ENCODE measurements around the gene PHLDA2. TPM values are rescaled to one million over a fixed set of nuclear protein-coding genes. Genes with fewer than 3 reads are reported as not detected.
"Not testable (repeated sequence)": the region's sequence is repeated elsewhere in the genome, so short reads cannot be mapped to it uniquely, and the experiment has no call there.

The PHLDA2 gene
- total and polyA plus RNA-seq, 2 experiments from 2014 or later, result 3.8 to 16.5 TPM

GRCh38 chr11:2908130-2908529 lies 21.1 kb downstream of the PHLDA2 start:
- ATAC-seq, result no peak
- Histone ChIP-seq H3K27ac (ENCODE audit: low read depth) (no peak overlapping the region), H4K20me1 (replicated peaks; ENCODE audit: insufficient read depth) (no peaks in the 10 kb centered on the region), H3K9me2 (ENCODE audit: insufficient read depth) (no peaks in the 10 kb centered on the region), H2AFZ (no peak overlapping the region), H3K79me2 (replicated peaks; ENCODE audit: insufficient read depth) (no peaks in the 10 kb centered on the region), H3K36me3 (ENCODE audit: insufficient read depth) (no peaks in the 10 kb centered on the region), H3F3A (replicated peaks; ENCODE audit: low read depth) (0 out of 2 replicates have a peak, but pooled peaks cover 3% of the 10 kb centered on the region), H3K4me2 (no peak overlapping the region), H3K4me3 (no peak overlapping the region), H3K4me1 (ENCODE audit: insufficient read depth) (no peaks in the 10 kb centered on the region; the same call in 1 of the 2 replicates), H3K27me3 (ENCODE audit: insufficient read depth) (no peaks in the 10 kb centered on the region)
- H3K27ac Mint-ChIP-seq, result no peak overlapping the region
- H3K9me3 Mint-ChIP-seq, result peaks cover 14% of the 10 kb centered on the region; the same call in 2 of the 3 replicates
- peaks cover 15% of the 10 kb centered on the region for H3K27me3 Mint-ChIP-seq (ENCODE audit: insufficient read depth, low read depth, poor library complexity)
- H3K4me1 Mint-ChIP-seq, result peaks cover 15% of the 10 kb centered on the region
- H3K36me3 Mint-ChIP-seq (ENCODE audit: low read depth), result peaks cover 16% of the 10 kb centered on the region
- TF ChIP-seq ZNF462 (CRISPR knock-in tag; IDR thresholded peaks at IDR 0.05), result no peak
- TF ChIP-seq STAT1 (IDR thresholded peaks at IDR 0.05; ENCODE audit: unreplicated experiment), result no peak
- no peak for TF ChIP-seq ZNF114 (CRISPR knock-in tag; IDR thresholded peaks at IDR 0.05)
- TF ChIP-seq POLR2AphosphoS5 (IDR thresholded peaks at IDR 0.05; ENCODE audit: low read depth), result no peak
- TF ChIP-seq NANOG (IDR thresholded peaks at IDR 0.05; ENCODE audit: borderline replicate concordance), result no peak
- no peak for TF ChIP-seq EZH2phosphoT487 (IDR thresholded peaks at IDR 0.05; ENCODE audit: unreplicated experiment)
- no peak for TF ChIP-seq EZH2 (IDR thresholded peaks at IDR 0.05; ENCODE audit: low read depth, unreplicated experiment)
- no peak for TF ChIP-seq CTCF (conservative IDR thresholded peaks at IDR 0.05; ENCODE audit: low read depth in 2 of 2)
- no peak for TF ChIP-seq REST (IDR thresholded peaks at IDR 0.05; ENCODE audit: unreplicated experiment)
- TF ChIP-seq JUNB (IDR thresholded peaks at IDR 0.05; ENCODE audit: unreplicated experiment), result no peak
- TF ChIP-seq CREB1 (CRISPR knock-in tag; IDR thresholded peaks at IDR 0.05; ENCODE audit: low read depth), result no peak
- H3K4me3 Mint-ChIP-seq, result no peak overlapping the region
- DNase-seq (ENCODE audit: low spot score), result no peak

GRCh38 chr11:2905299-2905698 lies 23.9 kb downstream of the PHLDA2 start:
- H3K36me3 ChIP-seq (ENCODE audit: insufficient read depth); H3K27me3 ChIP-seq (ENCODE audit: insufficient read depth); H2AFZ ChIP-seq; H3K4me3 ChIP-seq; H3K4me3 Mint-ChIP-seq; H3K4me2 ChIP-seq; H3F3A ChIP-seq (replicated peaks; ENCODE audit: low read depth); H3K4me1 ChIP-seq (ENCODE audit: insufficient read depth); H3K27ac Mint-ChIP-seq; H4K20me1 ChIP-seq (replicated peaks; ENCODE audit: insufficient read depth); DNase-seq (ENCODE audit: low spot score); ATAC-seq; H3K9me2 ChIP-seq (ENCODE audit: insufficient read depth); H3K79me2 ChIP-seq (replicated peaks; ENCODE audit: insufficient read depth); H3K27ac ChIP-seq (ENCODE audit: low read depth): not testable (repeated sequence)
- Mint-ChIP-seq H3K36me3 (ENCODE audit: low read depth) (peaks cover 16% of the 10 kb centered on the region), H3K27me3 (ENCODE audit: insufficient read depth, low read depth, poor library complexity) (peaks cover 28% of the 10 kb centered on the region), H3K9me3 (peaks cover 14% of the 10 kb centered on the region; the same call in 2 of the 3 replicates), H3K4me1 (peaks cover 16% of the 10 kb centered on the region)
